ENCODE data around the gene ALK.
"Not testable (repeated sequence)": the region's sequence is repeated elsewhere in the genome, so short reads cannot be mapped to it uniquely, and the experiment has no call there.

The ALK gene

GRCh38 chr2:29261003-29261402 lies 660.4 kb downstream of the ALK start:
- no peak for DNase-seq

DNA sequence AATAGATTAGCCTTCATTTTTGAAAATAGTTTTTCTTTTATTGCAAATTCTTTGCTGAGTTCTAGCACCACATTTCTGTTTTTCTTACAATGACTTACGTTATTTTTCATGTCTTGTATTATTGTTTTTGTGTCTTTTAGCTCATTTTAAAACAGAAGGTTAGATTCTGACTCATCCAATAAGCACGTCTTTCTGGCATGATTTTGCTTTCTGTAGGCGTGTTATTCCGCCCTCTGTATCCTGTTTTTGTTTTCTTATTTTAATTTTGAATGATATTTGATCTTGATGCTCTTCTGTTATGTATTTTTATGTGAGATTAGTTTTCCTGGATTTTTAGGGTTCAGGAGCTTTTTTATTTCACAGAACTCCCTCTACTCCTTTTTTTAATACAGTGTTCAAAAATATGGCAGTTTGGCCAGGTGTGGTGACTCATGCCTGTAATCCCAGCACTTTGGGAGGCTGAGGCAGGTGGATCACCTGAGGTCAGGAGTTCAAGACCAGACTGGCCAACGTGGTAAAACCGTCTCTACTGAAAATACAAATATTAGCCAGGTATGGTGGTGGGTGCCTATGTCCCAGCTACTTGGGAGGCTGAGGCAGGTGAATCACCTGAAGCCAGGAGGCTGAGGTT lies 661.1 kb downstream of the ALK start:
- no peak for DNase-seq

DNA sequence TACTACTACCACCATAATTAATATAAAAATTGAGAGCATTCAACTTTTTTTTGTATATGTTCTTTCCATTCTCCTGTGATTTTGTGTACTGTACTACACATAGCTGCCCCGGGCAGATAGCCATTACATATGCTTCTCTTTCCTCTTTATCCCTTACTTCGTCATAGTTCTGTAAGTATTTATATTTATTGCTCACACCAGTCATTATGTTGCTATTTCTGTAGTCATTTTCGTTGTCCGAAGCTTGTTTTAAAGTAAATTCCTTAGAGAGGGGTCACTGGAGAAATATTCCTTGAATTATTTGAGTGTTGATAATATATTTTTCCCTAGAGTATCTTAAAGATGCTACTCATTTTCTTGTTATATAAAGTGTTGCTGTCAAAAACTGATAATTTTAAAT lies 662.2 kb downstream of the ALK start:
- DNase-seq, result no peak

GRCh38 chr2:29255004-29255403 lies 666.4 kb downstream of the ALK start:
- no peak for DNase-seq

DNA sequence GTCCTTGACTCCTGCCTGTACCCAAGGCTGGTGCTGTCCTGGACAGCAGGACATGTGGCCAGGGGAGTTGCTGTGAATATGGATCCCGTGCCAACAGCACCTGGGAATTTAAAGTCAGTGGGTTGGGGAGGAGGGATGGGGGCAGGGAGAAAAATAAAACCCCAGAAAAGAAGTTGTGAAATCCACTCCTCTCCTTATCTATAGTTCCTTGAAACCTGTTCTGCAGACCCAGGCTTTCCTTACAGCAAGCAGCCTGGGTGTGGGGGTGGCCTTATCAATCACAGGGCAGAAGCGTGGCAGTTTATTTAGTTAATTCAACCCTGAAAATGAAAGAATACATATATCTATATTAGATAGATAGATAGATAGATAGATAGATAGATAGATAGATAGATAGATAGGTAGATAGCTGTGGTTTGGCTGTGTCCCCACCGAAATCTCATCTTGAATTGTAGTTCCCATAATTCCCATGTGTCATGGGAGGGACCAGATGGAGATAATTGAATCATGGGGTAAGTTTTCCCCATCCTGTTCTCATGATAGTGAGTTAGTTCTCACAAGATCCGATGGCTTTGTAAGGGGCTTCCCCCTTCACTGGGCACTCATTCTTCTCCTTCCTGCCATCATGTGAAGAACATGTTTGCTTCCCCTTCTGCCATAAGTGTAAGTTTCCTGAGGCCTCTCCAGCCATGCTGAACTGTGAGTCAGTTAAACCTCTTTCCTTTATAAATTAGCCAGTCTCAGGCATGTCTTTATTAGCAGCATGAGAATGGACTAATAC lies 667.7 kb downstream of the ALK start:
- not testable (repeated sequence) for DNase-seq

DNA sequence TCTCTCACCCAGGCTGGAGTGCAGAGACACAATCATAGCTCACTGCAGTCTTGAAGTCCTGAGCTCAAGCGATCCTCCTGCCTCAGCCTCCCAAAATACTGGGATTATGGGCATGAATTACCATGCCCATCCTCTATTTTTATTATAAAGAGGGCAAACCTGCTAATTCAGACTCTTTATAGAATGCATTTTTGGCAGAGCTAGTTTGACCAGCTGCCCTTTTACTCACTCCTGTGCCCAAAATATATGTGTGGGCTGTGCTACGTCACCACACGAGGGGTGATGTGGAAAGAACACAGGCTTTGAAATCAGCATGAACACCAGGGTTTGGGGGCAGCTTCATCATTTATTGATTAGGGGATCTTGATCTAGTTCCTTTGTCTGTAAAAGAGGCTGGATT lies 668.4 kb downstream of the ALK start:
- DNase-seq, result no peak

DNA sequence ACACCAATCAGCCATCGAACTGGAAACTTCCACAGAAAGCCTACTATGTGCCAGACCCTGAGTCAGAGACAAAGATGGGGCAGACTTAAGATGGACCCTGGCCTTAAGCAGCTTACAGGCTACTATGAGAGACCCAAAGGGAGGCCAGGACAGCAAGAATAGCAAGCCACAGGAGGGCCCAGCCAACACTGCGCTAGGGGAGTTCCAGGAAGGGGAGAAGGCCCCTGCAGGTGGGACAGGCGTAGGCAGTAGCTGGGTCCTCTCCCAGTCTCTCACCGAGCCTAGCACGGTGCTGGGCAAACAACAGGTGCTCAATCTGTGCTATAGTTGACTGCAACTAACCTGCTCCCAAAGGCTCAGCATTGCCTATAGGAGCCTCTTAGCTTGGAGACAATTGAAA lies 670.0 kb downstream of the ALK start:
- no peak for DNase-seq

GRCh38 chr2:29250977-29251376 lies 670.4 kb downstream of the ALK start:
- no peak for DNase-seq

- DNase-seq, result no peak
Measured at GRCh38 chr2:29249666-29250253, 671.6 kb downstream of the ALK start.

- no peak for DNase-seq
Measured at GRCh38 chr2:29247336-29247914, 674.0 kb downstream of the ALK start.

- DNase-seq, result no peak
Measured at GRCh38 chr2:29246383-29247300, 674.7 kb downstream of the ALK start.

DNA sequence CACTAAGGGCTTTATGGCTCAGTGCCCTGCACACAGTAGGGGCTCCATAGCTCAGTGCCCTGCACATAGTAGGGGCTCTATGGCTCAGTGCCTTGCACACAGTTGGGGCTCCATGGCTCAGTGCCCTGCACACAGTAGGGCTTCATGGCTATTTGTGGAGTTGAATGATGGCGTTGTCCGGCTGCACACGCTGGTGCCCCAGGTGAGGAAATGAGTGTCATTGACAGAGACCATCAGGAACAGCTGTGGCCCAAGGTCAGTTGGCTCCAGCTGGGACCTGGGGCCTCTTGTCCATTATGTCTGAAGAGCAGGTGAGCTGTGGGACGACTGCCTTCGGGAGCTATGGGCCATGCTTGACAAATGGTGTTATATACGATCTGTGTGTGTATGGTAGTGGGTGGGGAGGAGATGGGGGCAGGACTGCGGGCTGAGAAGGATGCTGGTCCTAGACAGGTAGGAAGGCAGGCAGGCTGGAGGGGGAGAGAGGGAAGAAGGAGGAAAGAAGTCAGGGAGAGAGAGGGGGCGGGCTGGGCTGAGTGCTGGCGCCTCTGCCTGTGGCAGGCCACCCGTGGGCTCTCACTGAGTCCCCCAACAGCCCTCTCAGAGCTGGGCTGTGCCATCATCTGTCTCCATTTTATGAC lies 675.5 kb downstream of the ALK start:
- no peak for DNase-seq

DNA sequence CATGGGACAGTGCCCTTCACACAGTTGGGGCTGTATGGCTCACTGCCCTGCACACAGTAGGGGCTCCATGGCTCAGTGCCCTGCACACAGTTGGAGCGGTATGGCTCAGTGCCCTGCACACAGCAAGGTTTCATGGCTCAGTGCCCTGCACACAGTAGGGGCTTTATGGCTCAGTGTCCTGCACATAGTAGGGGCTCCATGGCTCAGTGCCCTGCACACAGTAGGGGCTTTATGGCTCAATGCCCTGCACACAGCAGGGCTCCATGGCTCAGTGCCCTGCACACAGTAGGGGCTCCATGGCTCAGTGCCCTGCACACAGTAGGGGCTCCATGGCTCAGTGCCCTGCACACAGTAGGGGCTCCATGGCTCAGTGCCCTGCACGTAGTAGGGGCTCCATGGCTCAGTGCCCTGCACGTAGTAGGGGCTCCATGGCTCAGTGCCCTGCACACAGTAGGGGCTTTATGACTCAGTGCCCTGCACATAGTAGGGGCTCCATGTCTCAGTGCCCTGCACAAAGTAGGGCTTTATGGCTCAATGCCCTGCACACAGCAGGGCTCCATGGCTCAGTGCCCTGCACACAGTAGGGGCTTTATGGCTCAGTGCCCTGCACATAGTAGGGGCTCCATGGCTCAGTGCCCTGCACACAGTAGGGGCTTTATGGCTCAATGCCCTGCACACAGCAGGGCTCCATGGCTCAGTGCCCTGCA lies 676.2 kb downstream of the ALK start:
- not testable (repeated sequence) for DNase-seq

DNA sequence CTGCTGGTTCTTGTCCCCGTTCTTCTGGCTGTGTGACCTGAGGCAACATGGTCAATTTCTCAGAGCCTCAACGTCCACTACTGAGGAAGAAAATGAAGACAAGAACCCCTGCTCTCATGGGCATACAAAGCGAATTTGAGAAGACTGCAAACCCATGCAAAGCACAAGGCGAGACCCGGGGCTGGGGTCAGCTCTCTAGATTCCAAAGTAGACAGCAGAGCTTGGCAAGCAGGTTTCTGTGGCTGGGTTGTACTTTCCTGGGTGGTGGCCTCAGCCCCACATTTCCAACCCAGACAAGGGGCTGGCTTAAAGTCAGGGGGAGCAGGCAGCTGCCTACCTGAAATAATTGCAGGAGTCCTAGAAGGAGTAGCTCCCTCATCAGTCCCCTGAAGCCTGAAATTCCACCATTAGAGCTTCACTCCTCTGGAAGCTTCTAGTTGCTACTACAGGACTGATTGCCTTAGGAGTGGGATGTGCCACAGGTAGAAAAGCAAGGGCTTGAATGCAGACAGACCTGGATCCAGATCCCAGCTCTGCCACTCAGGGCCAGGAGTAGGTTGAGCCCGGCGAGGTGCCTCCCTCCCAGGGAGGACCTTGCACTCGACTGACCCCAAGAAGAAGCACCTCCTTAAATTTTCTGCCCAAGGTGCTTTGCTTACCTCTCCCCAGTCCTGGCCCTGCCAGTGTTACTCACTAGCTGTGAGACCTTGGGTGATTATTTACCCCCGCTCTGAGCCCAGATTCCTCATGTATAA lies 678.6 kb downstream of the ALK start:
- no peak for DNase-seq

DNA sequence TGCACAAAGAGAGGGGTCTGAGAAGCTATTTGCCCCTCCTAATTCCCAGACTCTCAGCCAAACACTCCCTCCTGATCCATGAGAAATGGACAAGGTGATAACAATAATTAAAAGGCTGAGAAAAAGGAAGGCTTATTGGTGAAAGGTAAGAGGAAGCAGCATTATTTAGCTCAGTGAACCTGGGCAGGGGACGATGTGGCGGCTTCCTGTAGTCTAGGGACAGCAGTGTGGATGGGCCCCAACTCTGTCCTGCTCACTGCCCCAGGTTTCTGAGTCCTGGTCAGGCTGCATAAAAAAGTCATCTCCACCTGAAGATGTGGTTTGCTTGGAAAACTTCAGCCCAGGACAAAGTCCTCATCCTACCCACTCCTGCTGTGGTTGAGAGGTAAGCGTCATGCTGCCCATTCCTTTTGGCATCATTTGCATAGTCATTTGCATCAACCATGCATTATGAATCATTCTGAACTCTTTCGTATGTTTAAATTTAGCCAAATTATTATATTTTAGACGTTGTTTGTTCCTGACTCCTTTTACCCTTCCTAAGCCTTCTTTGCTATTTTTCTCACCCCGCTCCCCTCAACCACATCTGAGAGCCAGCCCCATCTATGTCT lies 679.3 kb downstream of the ALK start:
- no peak for DNase-seq

DNA sequence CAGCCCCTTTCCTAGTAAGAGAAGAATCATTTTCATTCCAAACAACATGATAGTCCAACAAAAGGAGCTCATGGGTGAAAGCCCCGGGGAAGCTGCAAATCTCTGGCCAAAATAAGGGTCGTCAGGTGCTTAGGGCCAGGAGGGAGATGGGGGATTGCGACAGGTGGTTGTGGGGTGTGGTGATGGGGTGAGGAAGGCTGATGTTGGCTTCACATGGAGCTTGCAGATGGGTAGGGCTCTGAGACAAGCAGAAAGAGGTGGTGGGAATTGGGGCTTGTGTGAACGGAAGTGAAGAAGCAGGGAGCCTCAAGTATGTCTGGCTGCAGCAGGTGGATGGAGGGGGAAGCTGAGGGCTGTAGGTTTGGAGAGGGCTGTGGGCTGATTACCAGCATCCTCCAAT lies 680.0 kb downstream of the ALK start:
- no peak for DNase-seq

DNA sequence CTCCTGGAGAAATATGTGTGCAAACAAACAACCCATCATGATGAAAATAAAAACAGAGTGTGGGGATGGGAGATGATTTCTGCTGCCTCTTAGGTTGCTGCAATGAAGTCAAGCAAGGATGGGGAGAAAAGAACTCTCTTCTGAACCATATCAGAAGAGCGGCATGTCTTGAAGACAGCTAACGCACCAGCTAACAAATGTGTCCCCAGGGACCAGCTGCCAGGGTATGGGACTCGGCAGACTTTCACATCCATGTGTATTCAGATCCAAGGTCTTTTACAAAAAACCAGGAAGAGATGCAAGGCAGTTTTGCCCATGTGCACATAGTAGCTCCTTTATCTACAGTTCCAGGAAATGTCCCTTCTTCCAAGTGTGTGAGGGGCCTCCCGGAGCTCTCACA lies 680.8 kb downstream of the ALK start:
- DNase-seq, result no peak

- DNase-seq, result no peak
Measured at GRCh38 chr2:29239209-29239960, 682.0 kb downstream of the ALK start.

- DNase-seq, result no peak
Measured at GRCh38 chr2:29238497-29238896, 682.9 kb downstream of the ALK start.

- no peak for DNase-seq
Measured at GRCh38 chr2:29236074-29236473, 685.3 kb downstream of the ALK start.

All from midbrain (tissue), 1 donor.